CD14-positive monocyte (primary cell): ENCODE data around the gene ZNF22. TPM values are rescaled to one million over a fixed set of nuclear protein-coding genes. Genes with fewer than 3 reads are reported as not detected.
A peak's percentile ranks its signal among the peaks of the same experiment; 100 is the strongest.

Experiments used
- DNase-seq, 3 donors: peaks; one replicate each; pipeline ENCODE4 v3.0.0-alpha.2; 2011 to 2022
- H2AFZ ChIP-seq: 2 replicates; pipeline ENCODE4 v1.6.0; 2012; ENCODE audit warnings: mild to moderate bottlenecking, low read depth, low read length, inconsistent platforms; ENCODE audit not compliant: insufficient read depth, poor library complexity, severe bottlenecking
- H3K27ac ChIP-seq, 2 donors: 1 replicate in 1 of 2; 2 replicates in 1 of 2; pipeline ENCODE4 v1.5.1; 2012 to 2013; ENCODE audit warnings: low read length in 2 of 2, control low read depth in 1 of 2, inconsistent platforms in 1 of 2, low read depth in 1 of 2, mild to moderate bottlenecking in 1 of 2
- H3K27me3 ChIP-seq, 2 donors: one replicate each; pipeline versions ENCODE4 v1.6.0 to v1.6.1; 2011 to 2013; ENCODE audit warnings: low read length in 2 of 2; ENCODE audit not compliant: control insufficient read depth in 2 of 2, insufficient read depth in 2 of 2
- H3K36me3 ChIP-seq, 2 donors: replicated peaks in 1 of 2; 1 replicate in 1 of 2; 2 replicates in 1 of 2; pipeline versions ENCODE4 v1.5.1 to v1.6.1; 2012 to 2013; ENCODE audit warnings: low read length in 2 of 2, control low read depth in 1 of 2, inconsistent platforms in 1 of 2, mild to moderate bottlenecking in 1 of 2; ENCODE audit not compliant: insufficient read depth in 2 of 2, control insufficient read depth in 1 of 2
- H3K4me1 ChIP-seq, 2 donors: 1 replicate in 1 of 2; 2 replicates in 1 of 2; pipeline versions ENCODE4 v1.5.1 to v1.6.1; 2012 to 2013; ENCODE audit warnings: low read length in 2 of 2, control low read depth in 1 of 2, inconsistent platforms in 1 of 2, mild to moderate bottlenecking in 1 of 2, moderate library complexity in 1 of 2; ENCODE audit not compliant: insufficient read depth in 2 of 2, control insufficient read depth in 1 of 2
- H3K4me2 ChIP-seq: replicated peaks from 2 replicates; pipeline ENCODE3; 2012; ENCODE audit warnings: low read length, moderate library complexity, mild to moderate bottlenecking; ENCODE audit not compliant: poor library complexity, severe bottlenecking; ENCODE audit errors: extremely low read depth
- H3K4me3 ChIP-seq, 3 experiments: fragments of 200-600 bp in 1 of 3; sonication (generic) in 1 of 3; replicated peaks in 1 of 3; 1 replicate in 2 of 3; 2 replicates in 1 of 3; pipeline ENCODE4 v1.5.1; 2011 to 2013; ENCODE audit warnings: low read length in 3 of 3, mild to moderate bottlenecking in 3 of 3, control low read depth in 2 of 3, low read depth in 2 of 3, inconsistent platforms in 1 of 3, moderate library complexity in 1 of 3
- H3K79me2 ChIP-seq: 2 replicates; pipeline ENCODE4 v1.6.0; 2012; ENCODE audit warnings: mild to moderate bottlenecking, control low read depth, inconsistent platforms, low read length, moderate library complexity; ENCODE audit not compliant: insufficient read depth
- H3K9ac ChIP-seq: 2 replicates; pipeline ENCODE4 v1.6.0; 2017; ENCODE audit warnings: low read length, mild to moderate bottlenecking; ENCODE audit not compliant: insufficient read depth, poor library complexity, severe bottlenecking
- H3K9me3 ChIP-seq, 2 donors: replicated peaks in 1 of 2; 1 replicate in 1 of 2; 2 replicates in 1 of 2; pipeline versions ENCODE4 v1.5.1 to v1.6.1; 2012 to 2013; ENCODE audit warnings: low read length in 2 of 2, control low read depth in 1 of 2; ENCODE audit not compliant: control insufficient read depth in 1 of 2, insufficient read depth in 1 of 2
- H4K20me1 ChIP-seq: 2 replicates; pipeline ENCODE4 v1.6.0; 2012; ENCODE audit warnings: mild to moderate bottlenecking, low read length, control low read depth, moderate library complexity; ENCODE audit not compliant: insufficient read depth
- H3K27ac Mint-ChIP-seq, 7 donors: one replicate each; pipeline ENCODE4 v1.8.0; 2020; ENCODE audit warnings: mild to moderate bottlenecking in 7 of 7, mixed read lengths in 7 of 7, moderate library complexity in 6 of 7, inconsistent platforms in 2 of 7
- H3K27me3 Mint-ChIP-seq, 3 donors: one replicate each; pipeline ENCODE4 v1.8.0; 2021 to 2022; ENCODE audit warnings: low read depth in 3 of 3, mild to moderate bottlenecking in 3 of 3, mixed read lengths in 3 of 3, moderate library complexity in 3 of 3, inconsistent platforms in 1 of 3
- H3K36me3 Mint-ChIP-seq, 2 donors: one replicate each; pipeline ENCODE4 v1.8.0; 2020; ENCODE audit warnings: mixed read lengths in 2 of 2, inconsistent platforms in 1 of 2, mild to moderate bottlenecking in 1 of 2
- H3K4me1 Mint-ChIP-seq: one replicate; pipeline ENCODE4 v1.8.0; 2020; ENCODE audit warnings: mild to moderate bottlenecking, mixed read lengths
- H3K4me3 Mint-ChIP-seq, 2 donors: one replicate each; pipeline ENCODE4 v1.8.0; 2020; ENCODE audit warnings: mild to moderate bottlenecking in 2 of 2, mixed read lengths in 2 of 2, moderate library complexity in 1 of 2
- H3K9me3 Mint-ChIP-seq, 7 donors: one replicate each; pipeline ENCODE4 v1.8.0; 2020 to 2022; ENCODE audit warnings: mixed read lengths in 7 of 7, mild to moderate bottlenecking in 6 of 7, moderate library complexity in 6 of 7, inconsistent platforms in 2 of 7
- CTCF ChIP-seq: fragments of 200-600 bp; IDR thresholded peaks from one replicate; pipeline ENCODE4 v1.8.0; 2022; ENCODE audit warnings: antibody characterized with exemption, mild to moderate bottlenecking
- WGBS: methylation state at CpG from one replicate; pipeline ENCODE4 v1.1.5; 2013; ENCODE audit warnings: missing lambda C conversion rate; ENCODE audit not compliant: insufficient coverage; 5-methylcytosine and 5-hydroxymethylcytosine counted together
- intact Hi-C, 2 donors: fragments of 100-400 bp; cut with micrococcal nuclease; formaldehyde crosslinking; loops; one replicate each; pipeline versions ENCODE4 v1.15.0 to v1.15.1; 2023
- polyA plus RNA-seq, 3 donors: library from polyadenylated mRNA; depleted of rRNA in 1 of 3; unstranded in 2 of 3; stranded (reverse) in 1 of 3; fragments of 300-500 nt in 2 of 3; fragments of >200 nt in 1 of 3; fragmentation: Illumina TruSeq in 2 of 3; gene quantifications; 1 replicate in 2 of 3; 2 replicates in 1 of 3; pipeline ENCODE4 v1.2.3, GENCODE V29; 2012 to 2021

The ZNF22 gene
- polyA plus RNA-seq, 3 donors, result 4.1 to 14.6 (median 10.4) TPM

GRCh38 chr10:44965651-44966097 lies 35.0 kb upstream of the ZNF22 start:
- H3K4me3 Mint-ChIP-seq, result peak overlapping the region; percentile 48 to 63
- H3K4me1 ChIP-seq, result peaks cover 98 to 100% of the 10 kb centered on the region in 2 donors
- WGBS, result 88% methylated on average over 5 of the region's 6 CpGs
- peaks cover 0 to 3% (median 0%) of the 10 kb centered on the region in 7 donors for H3K9me3 Mint-ChIP-seq
- peaks cover 15 to 21% of the 10 kb centered on the region in 2 donors for H3K36me3 ChIP-seq
- peaks cover 97% of the 10 kb centered on the region for H3K4me1 Mint-ChIP-seq
- no peaks in the 10 kb centered on the region for H3K27me3 ChIP-seq
- no peak overlapping the region for H2AFZ ChIP-seq
- no peak for TF ChIP-seq CTCF
- H3K9ac ChIP-seq, result peak overlapping the region; percentile 59
- H3K4me3 ChIP-seq, result peak overlapping the region in 1 of 3 experiments; percentile 96
- peak overlapping the region; percentile 73 to 81 for H3K27ac ChIP-seq
- H3K9me3 ChIP-seq, result no peaks in the 10 kb centered on the region
- H3K27ac Mint-ChIP-seq, result peak overlapping the region; percentile 83 to 98 (median 95)
- H3K4me2 ChIP-seq, result peak overlapping the region; percentile 99
- DNase-seq, result no peak
- H4K20me1 ChIP-seq, result peaks cover 58% of the 10 kb centered on the region
- intact Hi-C loops, result loop anchor here in 1 of 2 donors (10.0 kb wide), 2 partner anchors 409 to 1059 kb away; partner anchors contain the start of gene ALOX5
- H3K27me3 Mint-ChIP-seq, result no peaks in the 10 kb centered on the region
- H3K79me2 ChIP-seq, result peaks cover 86% of the 10 kb centered on the region
- H3K36me3 Mint-ChIP-seq, result peaks cover 40 to 62% of the 10 kb centered on the region in 2 donors

GRCh38 chr10:44966129-44966815 lies 34.5 kb upstream of the ZNF22 start:
- H3K9me3 Mint-ChIP-seq, result peaks cover 0 to 3% (median 0%) of the 10 kb centered on the region in 7 donors
- Histone ChIP-seq H3K9me3 (no peaks in the 10 kb centered on the region), H3K27me3 (no peaks in the 10 kb centered on the region), H3K4me1 (peaks cover 98 to 100% of the 10 kb centered on the region in 2 donors), H4K20me1 (peaks cover 52% of the 10 kb centered on the region), H3K36me3 (peaks cover 21 to 27% of the 10 kb centered on the region in 2 donors), H2AFZ (no peak overlapping the region), H3K9ac (peak overlapping the region; percentile 13), H3K4me3 (peak overlapping the region in 1 of 3 experiments; percentile 96), H3K79me2 (peaks cover 86% of the 10 kb centered on the region), H3K27ac (peak overlapping the region; percentile 73 to 81), H3K4me2 (peak overlapping the region; percentile 99)
- no CpG with 5 or more reads among the region's 8 CpGs for WGBS
- H3K4me1 Mint-ChIP-seq, result peaks cover 97% of the 10 kb centered on the region
- H3K36me3 Mint-ChIP-seq, result peaks cover 46 to 68% of the 10 kb centered on the region in 2 donors
- H3K4me3 Mint-ChIP-seq, result peak overlapping the region; percentile 48 to 63
- peak; percentile 20 to 88 (median 73) for DNase-seq
- intact Hi-C loops, result loop anchor here in 1 of 2 donors (10.0 kb wide), 2 partner anchors 409 to 1059 kb away; partner anchors contain the start of gene ALOX5
- no peak for TF ChIP-seq CTCF
- no peaks in the 10 kb centered on the region for H3K27me3 Mint-ChIP-seq
- H3K27ac Mint-ChIP-seq, result peak overlapping the region; percentile 83 to 98 (median 95)
